CD4-positive, alpha-beta T cell (primary cell): ENCODE results near the gene RREB1. TPM values are rescaled to one million over a fixed set of nuclear protein-coding genes. Genes with fewer than 3 reads are reported as not detected.

Experiments
- ATAC-seq: fragments of 200-7000 bp; cut with Tn5 transposase; one replicate; pipeline ENCODE4 v1.10.0; 2022; ENCODE audit warnings: mild to moderate bottlenecking; ENCODE audit not compliant: poor library complexity
- CTCF ChIA-PET: fragments of 350-600 bp; sonication (Branson Sonifier 250); formaldehyde crosslinking; loops from one replicate; lab custom pipeline; 2021; ENCODE audit warnings: antibody characterized with exemption, inconsistent platforms; lab: Charles Lee
- POLR2A ChIA-PET: fragments of 350-600 bp; sonication (Branson Sonifier 250); formaldehyde crosslinking; loops from one replicate; lab custom pipeline; 2021; ENCODE audit warnings: antibody characterized with exemption, inconsistent platforms; lab: Charles Lee
- DNase-seq, 14 experiments: peaks; one replicate each; pipeline ENCODE4 v3.0.0-alpha.2; 2013 to 2020; ENCODE audit warnings: mixed read lengths in 2 of 14
- H3K27ac ChIP-seq, 2 donors: one replicate each; pipeline versions ENCODE4 v1.5.1 to v1.7.0; 2013; ENCODE audit warnings: low read length in 2 of 2, low read depth in 1 of 2, mild to moderate bottlenecking in 1 of 2
- H3K27me3 ChIP-seq, 2 experiments: 1 replicate in 1 of 2; 2 replicates in 1 of 2; pipeline versions ENCODE4 v1.6.1 to v1.7.0; 2013; ENCODE audit warnings: low read length in 2 of 2, control low read depth in 1 of 2, mild to moderate bottlenecking in 1 of 2, moderate library complexity in 1 of 2; ENCODE audit not compliant: insufficient read depth in 2 of 2, control insufficient read depth in 1 of 2
- H3K36me3 ChIP-seq: one replicate; pipeline ENCODE4 v1.6.1; 2013; ENCODE audit warnings: low read length, control low read depth; ENCODE audit not compliant: insufficient read depth
- H3K4me1 ChIP-seq: one replicate; pipeline ENCODE4 v1.6.1; 2013; ENCODE audit warnings: low read length, control low read depth; ENCODE audit not compliant: insufficient read depth
- H3K4me3 ChIP-seq: one replicate; pipeline ENCODE4 v1.5.1; 2013; ENCODE audit warnings: mild to moderate bottlenecking, low read length, moderate library complexity
- H3K9me3 ChIP-seq, 2 experiments: 1 replicate in 1 of 2; 2 replicates in 1 of 2; pipeline versions ENCODE4 v1.6.1 to v1.7.0; 2013; ENCODE audit warnings: low read length in 2 of 2, mild to moderate bottlenecking in 2 of 2, control low read depth in 1 of 2, moderate library complexity in 1 of 2; ENCODE audit not compliant: control insufficient read depth in 1 of 2, insufficient read depth in 1 of 2
- H3K27ac Mint-ChIP-seq: one replicate; pipeline ENCODE4 v1.8.0; 2020; ENCODE audit warnings: mixed read lengths
- H3K27me3 Mint-ChIP-seq: one replicate; pipeline ENCODE4 v1.8.0; 2021; ENCODE audit warnings: mixed read lengths
- H3K36me3 Mint-ChIP-seq: one replicate; pipeline ENCODE4 v1.8.0; 2021; ENCODE audit warnings: low read depth, mixed read lengths
- H3K4me1 Mint-ChIP-seq: one replicate; pipeline ENCODE4 v1.8.0; 2021; ENCODE audit warnings: low read depth, mixed read lengths
- H3K4me3 Mint-ChIP-seq: one replicate; pipeline ENCODE4 v1.8.0; 2020; ENCODE audit warnings: mild to moderate bottlenecking, mixed read lengths
- H3K9me3 Mint-ChIP-seq: one replicate; pipeline ENCODE4 v1.8.0; 2020; ENCODE audit warnings: mixed read lengths
- intact Hi-C, 2 experiments: fragments of 100-400 bp; cut with DNase I in 1 of 2; cut with micrococcal nuclease in 1 of 2; formaldehyde crosslinking; loops; one replicate each; pipeline versions ENCODE4 v1.15.1 to v1.9.0; 2023 to 2025; cut with DNase I, micrococcal nuclease
- total RNA-seq, 174 experiments: library from RNA in 2 of 174; stranded (reverse) in 2 of 174; gene quantifications; one replicate each; pipeline ENCODE4 v1.2.3 and lab custom pipeline; 2021 to 2026
- TF ChIP-seq, protein P1 (sequence below): fragments of 200-600 bp; IDR thresholded peaks from one replicate; pipeline ENCODE4 v1.8.0; 2022; ENCODE audit warnings: antibody characterized with exemption, mild to moderate bottlenecking

Gene RREB1
- total RNA-seq, 2 experiments from 2014 or later = 56.5 to 60.0 TPM

DNA sequence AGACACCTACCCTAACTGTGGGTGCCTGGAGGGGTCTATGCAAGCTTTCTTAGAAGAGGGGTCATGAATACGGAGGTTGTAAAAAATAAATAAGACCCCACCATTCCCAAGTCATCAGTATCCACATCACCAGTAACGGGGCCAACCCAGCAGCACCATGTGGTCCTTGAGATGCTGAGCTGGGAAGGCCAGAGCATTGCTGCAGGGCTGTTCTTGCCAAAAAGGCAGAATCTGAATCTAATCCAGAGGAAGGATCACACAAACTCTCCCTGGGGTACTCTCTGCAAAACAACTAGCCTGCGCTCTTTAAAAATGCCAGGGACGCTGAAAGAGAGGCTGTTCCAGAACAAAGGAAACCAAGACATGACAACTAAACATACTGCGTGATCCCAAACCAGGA, 162.1 kb downstream of the RREB1 start:
- no peak overlapping the region for H3K4me3 Mint-ChIP-seq
- TF ChIP-seq, protein P1, sequence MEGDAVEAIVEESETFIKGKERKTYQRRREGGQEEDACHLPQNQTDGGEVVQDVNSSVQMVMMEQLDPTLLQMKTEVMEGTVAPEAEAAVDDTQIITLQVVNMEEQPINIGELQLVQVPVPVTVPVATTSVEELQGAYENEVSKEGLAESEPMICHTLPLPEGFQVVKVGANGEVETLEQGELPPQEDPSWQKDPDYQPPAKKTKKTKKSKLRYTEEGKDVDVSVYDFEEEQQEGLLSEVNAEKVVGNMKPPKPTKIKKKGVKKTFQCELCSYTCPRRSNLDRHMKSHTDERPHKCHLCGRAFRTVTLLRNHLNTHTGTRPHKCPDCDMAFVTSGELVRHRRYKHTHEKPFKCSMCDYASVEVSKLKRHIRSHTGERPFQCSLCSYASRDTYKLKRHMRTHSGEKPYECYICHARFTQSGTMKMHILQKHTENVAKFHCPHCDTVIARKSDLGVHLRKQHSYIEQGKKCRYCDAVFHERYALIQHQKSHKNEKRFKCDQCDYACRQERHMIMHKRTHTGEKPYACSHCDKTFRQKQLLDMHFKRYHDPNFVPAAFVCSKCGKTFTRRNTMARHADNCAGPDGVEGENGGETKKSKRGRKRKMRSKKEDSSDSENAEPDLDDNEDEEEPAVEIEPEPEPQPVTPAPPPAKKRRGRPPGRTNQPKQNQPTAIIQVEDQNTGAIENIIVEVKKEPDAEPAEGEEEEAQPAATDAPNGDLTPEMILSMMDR = no peak
- H3K9me3 Mint-ChIP-seq = no peaks in the 10 kb centered on the region
- Histone ChIP-seq H3K27me3 (no peaks in the 10 kb centered on the region), H3K36me3 (no peaks in the 10 kb centered on the region), H3K9me3 (peaks cover 0 to 8% of the 10 kb centered on the region in 2 experiments), H3K27ac (no peak overlapping the region), H3K4me3 (no peak overlapping the region), H3K4me1 (no peaks in the 10 kb centered on the region)
- no peaks in the 10 kb centered on the region for H3K27me3 Mint-ChIP-seq
- H3K27ac Mint-ChIP-seq = no peak overlapping the region
- DNase-seq (no peak), ATAC-seq (no peak)
- H3K4me1 Mint-ChIP-seq = no peaks in the 10 kb centered on the region
- POLR2A ChIA-PET = no interaction called here
- CTCF ChIA-PET = no interaction called here
- intact Hi-C loops = loop anchor here in 1 of 2 experiments (10.0 kb wide), 1 partner anchor 735 kb away; no protein-coding TSS in a partner anchor
- no peaks in the 10 kb centered on the region for H3K36me3 Mint-ChIP-seq

DNA sequence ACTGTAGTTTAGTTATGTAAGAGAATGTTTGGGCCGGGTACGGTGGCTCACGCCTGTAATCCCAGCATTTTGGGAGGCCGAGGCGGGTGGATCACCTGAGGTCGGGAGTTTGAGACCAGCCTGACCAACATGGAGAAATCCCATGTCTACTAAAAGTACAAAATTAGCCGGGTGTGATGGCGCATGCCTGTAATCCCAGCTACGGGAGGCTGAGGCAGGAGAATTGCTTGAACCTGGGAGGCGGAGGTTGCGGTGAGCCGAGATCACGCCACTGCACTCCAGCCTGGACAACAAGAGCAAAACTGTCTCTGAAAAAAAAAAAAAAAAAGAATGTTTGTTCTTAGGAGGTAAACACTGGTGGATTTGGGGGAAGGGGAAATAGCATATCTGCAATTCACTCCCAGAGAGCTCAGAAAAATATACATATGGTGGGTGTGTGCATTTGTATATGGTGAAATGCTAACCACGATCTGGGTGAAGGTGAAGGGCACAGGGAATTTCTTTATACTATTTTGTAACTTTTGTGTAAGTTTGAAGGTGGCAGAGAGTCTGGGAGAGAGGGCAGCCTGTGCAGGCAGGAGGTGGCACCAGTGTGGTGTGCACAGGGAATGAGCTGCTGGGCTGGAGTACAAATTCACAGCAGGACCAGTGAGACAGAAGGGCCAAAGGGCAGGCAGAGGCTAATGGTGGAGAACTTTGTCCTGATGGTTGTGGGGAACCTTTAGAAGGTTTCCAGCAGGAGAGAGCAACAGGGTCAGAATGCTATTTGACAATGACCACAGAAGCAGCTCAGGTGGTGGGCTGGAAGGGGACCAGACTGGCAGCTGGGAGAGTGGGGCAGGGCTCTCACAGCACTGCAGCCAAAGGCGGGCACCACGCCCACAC, 162.8 kb downstream of the RREB1 start:
- no peaks in the 10 kb centered on the region for H3K4me1 ChIP-seq
- ChIA-PET CTCF (no interaction called here), POLR2A (no interaction called here)
- H3K9me3 Mint-ChIP-seq = no peaks in the 10 kb centered on the region
- no peaks in the 10 kb centered on the region for H3K27me3 ChIP-seq
- H3K36me3 Mint-ChIP-seq = no peaks in the 10 kb centered on the region
- intact Hi-C loops = loop anchor here in 1 of 2 experiments (10.0 kb wide), 1 partner anchor 734 kb away; no protein-coding TSS in a partner anchor
- H3K4me3 Mint-ChIP-seq = no peak overlapping the region
- no peaks in the 10 kb centered on the region for H3K36me3 ChIP-seq
- no peak overlapping the region for H3K27ac Mint-ChIP-seq
- ATAC-seq = no peak
- peaks cover 0 to 8% of the 10 kb centered on the region in 2 experiments for H3K9me3 ChIP-seq
- no peaks in the 10 kb centered on the region for H3K4me1 Mint-ChIP-seq
- TF ChIP-seq, protein P1 = no peak
- no peak overlapping the region for H3K27ac ChIP-seq
- no peaks in the 10 kb centered on the region for H3K27me3 Mint-ChIP-seq
- no peak overlapping the region for H3K4me3 ChIP-seq
- DNase-seq = no peak

DNA sequence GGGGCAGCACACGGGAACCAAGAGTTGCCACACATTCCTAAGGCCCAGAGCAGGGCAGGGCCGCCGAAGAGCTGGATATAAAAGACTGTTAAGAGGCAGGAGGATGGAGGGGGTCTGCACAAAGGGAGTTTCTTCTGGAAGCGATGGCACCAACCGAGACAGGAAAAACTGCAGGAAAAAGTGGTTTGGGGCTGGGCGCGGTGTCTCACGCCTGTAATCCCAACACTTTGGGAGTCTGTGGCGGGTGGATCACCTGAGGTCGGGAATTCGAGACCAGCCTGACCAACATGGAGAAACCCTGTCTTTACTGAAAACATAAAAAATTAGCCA, 163.4 kb downstream of the RREB1 start:
- POLR2A ChIA-PET = no interaction called here
- no peaks in the 10 kb centered on the region for H3K27me3 Mint-ChIP-seq
- no peaks in the 10 kb centered on the region for H3K27me3 ChIP-seq
- no peaks in the 10 kb centered on the region for H3K36me3 Mint-ChIP-seq
- CTCF ChIA-PET = no interaction called here
- H3K9me3 ChIP-seq = peaks cover 0 to 4% of the 10 kb centered on the region in 2 experiments
- DNase-seq (no peak), ATAC-seq (no peak)
- no peaks in the 10 kb centered on the region for H3K36me3 ChIP-seq
- peaks cover 2% of the 10 kb centered on the region for H3K4me1 ChIP-seq
- TF ChIP-seq, protein P1 = no peak
- H3K27ac ChIP-seq = no peak overlapping the region
- no peaks in the 10 kb centered on the region for H3K4me1 Mint-ChIP-seq
- no peak overlapping the region for H3K4me3 Mint-ChIP-seq
- no peak overlapping the region for H3K27ac Mint-ChIP-seq
- intact Hi-C loops = loop anchor here in 1 of 2 experiments (10.0 kb wide), 1 partner anchor 734 kb away; no protein-coding TSS in a partner anchor
- H3K9me3 Mint-ChIP-seq = no peaks in the 10 kb centered on the region
- no peak overlapping the region for H3K4me3 ChIP-seq
